BE2C (cell line): ENCODE measurements around the gene DHX36.

Source experiments
- DNase-seq: peaks from one replicate; pipeline ENCODE4 v3.0.0-alpha.2; 2020
- H3K27me3 ChIP-seq: fragments of 250-450 bp; sonication (Bioruptor Pico); 2 replicates; pipeline ENCODE4 v1.5.1; 2020; ENCODE audit warnings: mild to moderate bottlenecking
- H3K36me3 ChIP-seq: fragments of 250-450 bp; sonication (Bioruptor Pico); 2 replicates; pipeline ENCODE4 v1.5.1; 2020; ENCODE audit warnings: mild to moderate bottlenecking
- H3K4me1 ChIP-seq: fragments of 250-450 bp; sonication (Bioruptor Pico); 2 replicates; pipeline ENCODE4 v1.5.1; 2020
- H3K4me3 ChIP-seq: 2 replicates; pipeline ENCODE4 v1.5.1; 2011; ENCODE audit warnings: low read depth, low read length
- H3K9me3 ChIP-seq: fragments of 250-450 bp; sonication (Bioruptor Pico); 2 replicates; pipeline ENCODE4 v1.5.1; 2020
- TF ChIP-seq, protein P1 (sequence below): IDR thresholded peaks from 2 replicates; pipeline ENCODE4 v1.5.1; 2012; ENCODE audit warnings: mild to moderate bottlenecking, low read depth, low read length

The DHX36 gene

DNA sequence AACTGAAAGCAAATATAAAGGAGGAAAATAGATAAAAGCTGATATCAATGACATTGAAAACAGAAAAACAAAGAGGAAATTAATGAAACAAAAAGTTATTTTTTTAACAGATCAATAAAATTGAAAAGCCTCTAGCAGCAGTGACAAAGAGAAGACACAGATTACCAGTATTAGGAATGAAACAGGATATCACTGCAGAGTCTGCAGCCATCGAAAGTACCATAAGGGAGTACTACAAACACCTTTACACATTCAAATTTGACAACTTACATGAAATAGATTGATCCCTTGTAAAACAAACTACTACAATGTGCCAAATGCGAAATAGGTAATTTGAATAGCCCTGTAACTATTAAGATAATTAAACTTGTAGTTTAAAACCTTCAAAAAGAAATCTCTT lies 24.9 kb upstream of the DHX36 start:
- Histone ChIP-seq H3K4me1 (no peaks in the 10 kb centered on the region), H3K9me3 (no peaks in the 10 kb centered on the region), H3K36me3 (no peaks in the 10 kb centered on the region), H3K4me3 (no peak overlapping the region), H3K27me3 (no peaks in the 10 kb centered on the region)
- TF ChIP-seq, protein P1, sequence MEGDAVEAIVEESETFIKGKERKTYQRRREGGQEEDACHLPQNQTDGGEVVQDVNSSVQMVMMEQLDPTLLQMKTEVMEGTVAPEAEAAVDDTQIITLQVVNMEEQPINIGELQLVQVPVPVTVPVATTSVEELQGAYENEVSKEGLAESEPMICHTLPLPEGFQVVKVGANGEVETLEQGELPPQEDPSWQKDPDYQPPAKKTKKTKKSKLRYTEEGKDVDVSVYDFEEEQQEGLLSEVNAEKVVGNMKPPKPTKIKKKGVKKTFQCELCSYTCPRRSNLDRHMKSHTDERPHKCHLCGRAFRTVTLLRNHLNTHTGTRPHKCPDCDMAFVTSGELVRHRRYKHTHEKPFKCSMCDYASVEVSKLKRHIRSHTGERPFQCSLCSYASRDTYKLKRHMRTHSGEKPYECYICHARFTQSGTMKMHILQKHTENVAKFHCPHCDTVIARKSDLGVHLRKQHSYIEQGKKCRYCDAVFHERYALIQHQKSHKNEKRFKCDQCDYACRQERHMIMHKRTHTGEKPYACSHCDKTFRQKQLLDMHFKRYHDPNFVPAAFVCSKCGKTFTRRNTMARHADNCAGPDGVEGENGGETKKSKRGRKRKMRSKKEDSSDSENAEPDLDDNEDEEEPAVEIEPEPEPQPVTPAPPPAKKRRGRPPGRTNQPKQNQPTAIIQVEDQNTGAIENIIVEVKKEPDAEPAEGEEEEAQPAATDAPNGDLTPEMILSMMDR: no peak
- no peak for DNase-seq

DNA sequence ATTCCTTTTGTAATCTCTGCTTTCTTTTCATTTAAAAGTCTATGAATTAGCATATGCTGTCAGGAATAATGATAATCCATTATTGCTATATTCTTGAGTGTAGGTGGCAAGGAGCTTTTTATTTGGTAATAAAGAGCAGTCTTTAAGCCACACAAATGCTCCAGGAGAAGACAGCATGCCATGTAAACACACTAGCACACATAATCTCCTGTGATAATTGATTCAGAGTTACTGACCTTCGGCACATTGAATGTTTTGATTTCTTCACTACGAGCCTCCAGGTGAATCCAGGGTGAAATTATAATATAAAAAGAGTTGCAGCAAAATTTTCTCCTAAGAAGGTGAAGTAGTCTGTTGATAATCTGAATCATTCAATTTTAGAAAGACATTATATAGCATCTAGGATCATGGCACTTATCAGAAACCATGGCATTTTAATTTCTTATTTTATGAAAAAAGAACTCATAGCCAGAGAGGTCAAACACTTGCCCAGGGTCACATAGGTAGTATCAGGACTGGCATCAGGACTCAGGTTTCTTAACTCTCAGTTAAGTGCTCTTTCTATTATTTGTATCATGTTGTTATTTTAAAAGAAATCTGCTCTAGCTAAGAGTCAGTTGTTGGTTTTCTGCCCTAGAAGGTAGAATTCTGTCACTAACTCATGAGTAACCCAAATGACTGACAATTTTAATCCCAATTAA lies 21.3 kb upstream of the DHX36 start:
- TF ChIP-seq, protein P1: no peak
- DNase-seq: no peak
- Histone ChIP-seq H3K36me3 (no peaks in the 10 kb centered on the region), H3K4me1 (no peaks in the 10 kb centered on the region), H3K4me3 (no peak overlapping the region), H3K9me3 (no peaks in the 10 kb centered on the region), H3K27me3 (peaks cover 5% of the 10 kb centered on the region; the same call in 1 of the 2 replicates)

DNA sequence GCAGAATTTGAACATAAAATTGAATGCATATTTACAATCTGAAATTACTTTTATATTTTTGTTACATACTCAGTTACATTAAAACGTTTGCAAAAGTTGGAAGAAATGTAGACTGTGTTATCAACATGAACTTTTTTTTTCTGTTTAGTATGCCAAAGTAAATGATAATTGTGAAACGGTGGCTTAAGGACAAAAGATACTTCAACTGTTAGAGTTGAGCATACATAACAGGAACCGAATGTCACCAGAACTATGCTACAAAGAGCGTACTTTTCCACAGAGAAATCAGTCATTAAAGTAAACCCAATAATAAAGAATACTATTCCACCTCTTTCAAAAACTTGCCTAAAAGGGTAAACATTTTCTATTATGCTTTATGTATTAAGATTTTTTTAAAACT lies 14.3 kb upstream of the DHX36 start:
- H3K27me3 ChIP-seq: peaks cover 45% of the 10 kb centered on the region
- no peaks in the 10 kb centered on the region for H3K9me3 ChIP-seq
- DNase-seq: no peak
- no peaks in the 10 kb centered on the region for H3K36me3 ChIP-seq
- TF ChIP-seq, protein P1: no peak
- no peak overlapping the region for H3K4me3 ChIP-seq
- H3K4me1 ChIP-seq: no peaks in the 10 kb centered on the region

DNA sequence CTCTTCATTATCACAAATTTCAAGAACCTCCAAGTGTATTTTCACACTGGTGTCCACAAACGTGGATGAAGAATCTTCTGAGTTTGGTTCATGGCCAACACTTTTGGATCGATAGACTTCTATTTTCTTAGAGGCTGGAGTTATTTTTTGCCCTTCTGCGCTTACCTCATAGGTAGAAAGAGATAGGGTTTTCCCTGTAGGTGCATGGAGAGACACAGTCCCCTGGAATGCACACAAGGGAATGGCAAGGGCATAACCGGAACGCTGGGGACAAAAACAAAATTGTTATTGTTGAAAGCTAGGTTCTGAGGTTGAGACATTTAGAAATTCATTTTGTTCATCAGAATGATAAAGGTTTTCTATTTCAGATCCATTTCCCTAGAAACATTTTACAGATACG lies 13.7 kb upstream of the DHX36 start:
- Histone ChIP-seq H3K36me3 (no peaks in the 10 kb centered on the region), H3K4me1 (no peaks in the 10 kb centered on the region), H3K9me3 (no peaks in the 10 kb centered on the region), H3K4me3 (no peak overlapping the region), H3K27me3 (peaks cover 45% of the 10 kb centered on the region)
- no peak for DNase-seq
- TF ChIP-seq, protein P1: no peak

DNA sequence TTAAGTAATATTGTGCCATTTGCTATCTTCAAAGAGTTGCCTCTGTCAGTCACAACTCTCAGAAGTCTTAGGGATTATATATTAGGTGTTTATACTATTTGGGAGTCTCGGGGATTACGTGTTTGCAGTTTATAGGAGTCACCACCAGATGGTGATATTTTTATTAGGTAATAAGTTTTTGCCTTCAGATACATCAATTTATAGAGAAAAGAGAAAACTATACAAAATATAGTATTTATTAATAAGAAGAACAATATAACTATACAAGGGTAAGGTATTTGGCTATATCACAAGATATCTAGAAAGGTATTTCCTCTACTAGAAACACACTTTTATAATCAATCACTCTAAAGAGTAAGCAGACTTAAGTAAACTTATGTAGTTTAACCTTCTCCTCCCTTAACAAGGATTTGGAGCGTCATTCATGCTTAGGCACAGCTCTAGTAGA lies 10.7 kb upstream of the DHX36 start:
- Histone ChIP-seq H3K4me1 (no peaks in the 10 kb centered on the region), H3K4me3 (no peak overlapping the region), H3K36me3 (no peaks in the 10 kb centered on the region), H3K27me3 (peaks cover 41% of the 10 kb centered on the region), H3K9me3 (no peaks in the 10 kb centered on the region)
- TF ChIP-seq, protein P1: peak; percentile 53
- no peak for DNase-seq

DNA sequence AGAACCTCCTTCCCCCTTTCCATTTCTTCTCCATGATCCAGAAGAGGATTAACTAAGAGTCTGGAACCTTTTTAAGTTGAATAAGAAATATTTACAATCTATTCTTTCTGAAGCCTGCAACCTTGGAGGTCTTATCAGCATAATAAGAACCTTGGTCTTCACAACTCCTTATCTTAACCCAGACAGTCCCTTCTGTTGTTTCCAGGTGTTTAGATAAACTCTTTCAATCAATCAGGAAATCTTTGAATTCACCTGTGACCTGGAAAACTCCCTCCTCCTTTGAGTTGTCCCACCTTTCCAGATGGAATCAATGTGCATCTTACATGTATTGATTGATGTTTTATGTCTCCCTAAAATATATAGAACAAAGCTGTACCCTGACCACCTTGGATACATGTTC lies 3.6 kb upstream of the DHX36 start:
- no peaks in the 10 kb centered on the region for H3K4me1 ChIP-seq
- TF ChIP-seq, protein P1: no peak
- H3K36me3 ChIP-seq: no peaks in the 10 kb centered on the region
- H3K4me3 ChIP-seq: no peak overlapping the region
- no peaks in the 10 kb centered on the region for H3K9me3 ChIP-seq
- DNase-seq: no peak
- no peaks in the 10 kb centered on the region; the same call in 1 of the 2 replicates for H3K27me3 ChIP-seq
